HuH-7 (cell line): Measurements from ENCODE around the gene EARS2.
A peak's percentile ranks its signal among the peaks of the same experiment; 100 is the strongest.
"Not testable (repeated sequence)": the region's sequence is repeated elsewhere in the genome, so short reads cannot be mapped to it uniquely, and the experiment has no call there.

Experiments used
- DNase-seq: peaks from one replicate; pipeline ENCODE4 v3.0.0; 2011; ENCODE audit warnings: low spot score

The EARS2 gene

GRCh38 chr16:23567602-23568001, 10.5 kb upstream of the EARS2 start:
- DNase-seq, result no peak

- DNase-seq, result no peak
Measured at GRCh38 chr16:23566724-23567123, 9.6 kb upstream of the EARS2 start.

GRCh38 chr16:23564575-23565363, 7.6 kb upstream of the EARS2 start:
- no peak for DNase-seq

GRCh38 chr16:23563186-23563585, 6.0 kb upstream of the EARS2 start:
- DNase-seq, result no peak

- DNase-seq, result no peak
Measured at GRCh38 chr16:23562505-23562904, 5.4 kb upstream of the EARS2 start.

GRCh38 chr16:23561586-23561985, 4.4 kb upstream of the EARS2 start:
- no peak for DNase-seq

- no peak for DNase-seq
Measured at GRCh38 chr16:23557779-23558702, 891 bp upstream of the EARS2 start.

GRCh38 chr16:23554536-23554935, 2.6 kb downstream of the EARS2 start:
- no peak for DNase-seq

GRCh38 chr16:23552161-23552560, 5.0 kb downstream of the EARS2 start:
- no peak for DNase-seq

- no peak for DNase-seq
Measured at GRCh38 chr16:23549938-23550337, 7.2 kb downstream of the EARS2 start.

GRCh38 chr16:23544436-23544835, 12.7 kb downstream of the EARS2 start:
- no peak for DNase-seq

- not testable (repeated sequence) for DNase-seq
Measured at GRCh38 chr16:23540817-23541178, 16.4 kb downstream of the EARS2 start.

GRCh38 chr16:23539984-23540816, 16.9 kb downstream of the EARS2 start:
- peak; percentile 22 for DNase-seq

GRCh38 chr16:23538919-23539278, 18.3 kb downstream of the EARS2 start:
- no peak for DNase-seq

GRCh38 chr16:23537390-23537789, 19.8 kb downstream of the EARS2 start:
- no peak for DNase-seq

GRCh38 chr16:23535901-23536300, 21.2 kb downstream of the EARS2 start:
- no peak for DNase-seq

GRCh38 chr16:23534868-23535860, 22.0 kb downstream of the EARS2 start:
- DNase-seq, result no peak

GRCh38 chr16:23532448-23532847, 24.7 kb downstream of the EARS2 start:
- DNase-seq, result no peak

GRCh38 chr16:23530062-23530461, 27.1 kb downstream of the EARS2 start:
- no peak for DNase-seq

GRCh38 chr16:23528644-23529310, 28.4 kb downstream of the EARS2 start:
- no peak for DNase-seq
